Measurements from ENCODE around the gene OR8G5.

Gene OR8G5

DNA sequence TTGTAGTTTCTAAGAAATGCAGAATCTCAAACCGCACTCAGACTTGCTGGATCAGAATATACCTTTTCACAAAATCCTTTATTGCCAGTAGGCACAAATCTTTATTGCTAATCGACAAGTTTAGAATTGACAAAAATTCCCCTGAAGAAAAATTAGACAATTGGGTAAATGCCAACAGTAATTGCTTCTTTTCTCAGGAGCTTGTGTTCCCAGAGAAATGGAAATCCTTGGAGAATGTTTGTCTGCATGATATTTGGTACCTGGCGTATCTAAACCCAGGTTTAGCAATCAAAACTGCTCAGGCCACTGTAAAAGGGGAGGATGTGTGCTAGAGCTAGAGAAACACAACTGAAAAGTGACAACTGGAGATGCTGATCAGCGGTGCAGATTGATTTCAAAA is at the start of gene OR8G5:
Gene OR8G5 (plus strand): TSS at position 301 of the 400 bp plus-strand sequence. CDS start 8,556 bp downstream, outside the sequence.
- TF ChIP-seq, protein P1, sequence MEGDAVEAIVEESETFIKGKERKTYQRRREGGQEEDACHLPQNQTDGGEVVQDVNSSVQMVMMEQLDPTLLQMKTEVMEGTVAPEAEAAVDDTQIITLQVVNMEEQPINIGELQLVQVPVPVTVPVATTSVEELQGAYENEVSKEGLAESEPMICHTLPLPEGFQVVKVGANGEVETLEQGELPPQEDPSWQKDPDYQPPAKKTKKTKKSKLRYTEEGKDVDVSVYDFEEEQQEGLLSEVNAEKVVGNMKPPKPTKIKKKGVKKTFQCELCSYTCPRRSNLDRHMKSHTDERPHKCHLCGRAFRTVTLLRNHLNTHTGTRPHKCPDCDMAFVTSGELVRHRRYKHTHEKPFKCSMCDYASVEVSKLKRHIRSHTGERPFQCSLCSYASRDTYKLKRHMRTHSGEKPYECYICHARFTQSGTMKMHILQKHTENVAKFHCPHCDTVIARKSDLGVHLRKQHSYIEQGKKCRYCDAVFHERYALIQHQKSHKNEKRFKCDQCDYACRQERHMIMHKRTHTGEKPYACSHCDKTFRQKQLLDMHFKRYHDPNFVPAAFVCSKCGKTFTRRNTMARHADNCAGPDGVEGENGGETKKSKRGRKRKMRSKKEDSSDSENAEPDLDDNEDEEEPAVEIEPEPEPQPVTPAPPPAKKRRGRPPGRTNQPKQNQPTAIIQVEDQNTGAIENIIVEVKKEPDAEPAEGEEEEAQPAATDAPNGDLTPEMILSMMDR (IDR thresholded peaks at IDR 0.05; ENCODE audit: low read depth, low read length, missing control alignments): no peak
- in situ Hi-C loops (cut with HindIII; ENCODE audit: low pct_ligation_motif_present, low sequenced_read_pairs): no loop called here
- no peaks in the 10 kb centered on the region for H3K36me3 ChIP-seq (replicated peaks)
- H3K27me3 ChIP-seq (replicated peaks): no peaks in the 10 kb centered on the region
- H3K4me3 ChIP-seq (ENCODE audit: low read depth, low read length): no peak within 1 kb of the TSS
- no peak for DNase-seq
- no peak within 1 kb of the TSS for H3K27ac ChIP-seq

GRCh38 chr11:124207102-124207792 is 48.9 kb upstream of the OR8G5 start:
- Histone ChIP-seq H3K27ac (no peak overlapping the region), H3K4me3 (ENCODE audit: low read depth, low read length) (no peak overlapping the region), H3K27me3 (replicated peaks) (no peaks in the 10 kb centered on the region), H3K36me3 (replicated peaks) (no peaks in the 10 kb centered on the region)
- DNase-seq: no peak
- TF ChIP-seq, protein P1 (IDR thresholded peaks at IDR 0.05; ENCODE audit: low read depth, low read length, missing control alignments): no peak
- in situ Hi-C loops (cut with HindIII; ENCODE audit: low pct_ligation_motif_present, low sequenced_read_pairs): no loop called here

DNA sequence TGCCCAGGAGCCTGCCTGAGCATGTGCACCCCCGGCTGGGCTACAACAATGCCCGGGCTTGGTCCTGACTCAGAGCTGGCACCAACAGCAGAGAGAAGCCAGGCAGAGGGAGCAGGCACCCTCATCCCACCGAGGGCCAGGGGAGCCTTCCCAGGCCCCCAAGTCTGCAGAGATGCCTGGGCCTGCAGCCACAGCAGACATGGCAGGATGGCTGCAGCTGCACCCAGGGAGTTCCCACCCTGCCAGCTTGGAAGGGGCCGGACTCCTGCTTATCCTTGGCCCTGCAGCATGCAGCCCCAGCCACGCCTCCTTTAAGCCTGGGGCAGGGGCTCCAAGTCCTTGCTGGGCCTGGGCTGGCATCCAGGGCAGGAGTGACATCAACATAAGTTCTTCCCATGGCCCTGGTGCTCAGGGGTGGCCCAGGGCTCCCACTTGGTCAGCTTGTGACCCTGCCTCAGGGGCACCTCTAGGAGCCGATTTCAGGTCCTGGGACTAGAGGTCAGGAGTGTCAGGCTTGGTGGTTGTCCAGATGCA is 46.3 kb upstream of the OR8G5 start:
- TF ChIP-seq, protein P1 (IDR thresholded peaks at IDR 0.05; ENCODE audit: low read depth, low read length, missing control alignments): no peak
- in situ Hi-C loops (cut with HindIII; ENCODE audit: low pct_ligation_motif_present, low sequenced_read_pairs): no loop called here
- no peak overlapping the region for H3K27ac ChIP-seq
- no peak overlapping the region for H3K4me3 ChIP-seq (ENCODE audit: low read depth, low read length)
- no peaks in the 10 kb centered on the region for H3K27me3 ChIP-seq (replicated peaks)
- no peaks in the 10 kb centered on the region for H3K36me3 ChIP-seq (replicated peaks)
- no peak for DNase-seq

DNA sequence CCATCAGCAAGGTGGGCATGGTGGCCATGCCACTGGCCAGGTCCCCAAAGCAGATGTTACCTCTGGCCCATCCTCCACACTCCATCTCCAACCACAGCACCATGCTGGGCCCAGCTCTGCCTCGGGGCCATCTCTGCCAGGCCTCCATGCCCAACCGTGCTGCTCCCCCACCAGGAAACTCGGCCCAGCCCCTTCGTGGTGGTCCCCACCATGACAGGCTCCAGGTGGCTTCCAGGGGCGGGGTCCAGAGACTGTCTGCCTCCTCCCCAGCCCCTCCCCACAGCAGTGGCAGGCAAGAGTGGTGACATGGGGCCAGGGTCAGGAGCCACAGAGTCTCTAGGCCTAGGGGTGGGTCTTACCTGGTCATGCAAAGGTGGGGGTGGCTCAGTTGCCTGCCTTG is 45.8 kb upstream of the OR8G5 start:
- Histone ChIP-seq H3K4me3 (ENCODE audit: low read depth, low read length) (no peak overlapping the region), H3K36me3 (replicated peaks) (no peaks in the 10 kb centered on the region), H3K27me3 (replicated peaks) (no peaks in the 10 kb centered on the region), H3K27ac (no peak overlapping the region)
- TF ChIP-seq, protein P1 (IDR thresholded peaks at IDR 0.05; ENCODE audit: low read depth, low read length, missing control alignments): no peak
- no peak for DNase-seq
- in situ Hi-C loops (cut with HindIII; ENCODE audit: low pct_ligation_motif_present, low sequenced_read_pairs): no loop called here

- in situ Hi-C loops (cut with HindIII; ENCODE audit: low pct_ligation_motif_present, low sequenced_read_pairs): no loop called here
- DNase-seq: no peak
- TF ChIP-seq, protein P1 (IDR thresholded peaks at IDR 0.05; ENCODE audit: low read depth, low read length, missing control alignments): no peak
- Histone ChIP-seq H3K27me3 (replicated peaks) (no peaks in the 10 kb centered on the region), H3K36me3 (replicated peaks) (no peaks in the 10 kb centered on the region), H3K4me3 (ENCODE audit: low read depth, low read length) (no peak overlapping the region), H3K27ac (no peak overlapping the region)
These were observed 44.9 kb upstream of the OR8G5 start for GRCh38 chr11:124211321-124211720.
